GM23338 (cell line): ENCODE data around the gene RIC8A. TPM values are rescaled to one million over a fixed set of nuclear protein-coding genes. Genes with fewer than 3 reads are reported as not detected.

Experiments used
- ATAC-seq: fragments of 200-7000 bp; cut with Tn5 transposase; 3 replicates; pipeline ENCODE4 v1.9.1; 2020
- DNase-seq: peaks from one replicate; pipeline ENCODE4 v3.0.0-alpha.2; 2015; ENCODE audit warnings: low spot score
- H2AFZ ChIP-seq: fragments of 200-600 bp; sonication (generic); 2 replicates; pipeline ENCODE4 v1.8.0; 2016; ENCODE audit warnings: antibody characterized with exemption, mild to moderate bottlenecking, moderate library complexity
- H3F3A ChIP-seq: fragments of 200-600 bp; sonication (generic); replicated peaks from 2 replicates; pipeline ENCODE4 v1.8.0; 2017; ENCODE audit warnings: antibody characterized with exemption, mixed run types, low read depth
- H3K27ac ChIP-seq: fragments of 200-600 bp; sonication (generic); 2 replicates; pipeline ENCODE4 v1.6.1; 2016; ENCODE audit warnings: low read depth
- H3K27me3 ChIP-seq: fragments of 200-600 bp; sonication (generic); 2 replicates; pipeline ENCODE4 v1.8.0; 2016; ENCODE audit warnings: mild to moderate bottlenecking, mixed run types, moderate library complexity; ENCODE audit not compliant: insufficient read depth
- H3K36me3 ChIP-seq: fragments of 200-600 bp; sonication (generic); 2 replicates; pipeline ENCODE4 v1.8.0; 2016; ENCODE audit warnings: mild to moderate bottlenecking; ENCODE audit not compliant: insufficient read depth
- H3K4me1 ChIP-seq: fragments of 200-600 bp; sonication (generic); 2 replicates; pipeline ENCODE4 v1.8.0; 2016; ENCODE audit warnings: mild to moderate bottlenecking, moderate library complexity; ENCODE audit not compliant: insufficient read depth
- H3K4me2 ChIP-seq: fragments of 200-600 bp; sonication (generic); 2 replicates; pipeline ENCODE4 v1.7.1; 2017; ENCODE audit warnings: mixed run types
- H3K4me3 ChIP-seq: fragments of 200-600 bp; sonication (generic); 2 replicates; pipeline ENCODE4 v1.6.1; 2016; ENCODE audit warnings: mixed run types
- H3K79me2 ChIP-seq: fragments of 200-600 bp; sonication (generic); replicated peaks from 2 replicates; pipeline ENCODE4 v1.8.0; 2017; ENCODE audit warnings: mild to moderate bottlenecking; ENCODE audit not compliant: insufficient read depth
- H3K9me2 ChIP-seq: fragments of 200-600 bp; sonication (generic); 2 replicates; pipeline ENCODE4 v1.8.0; 2017; ENCODE audit not compliant: insufficient read depth
- H4K20me1 ChIP-seq: fragments of 200-600 bp; sonication (generic); replicated peaks from 2 replicates; pipeline ENCODE4 v1.8.0; 2017; ENCODE audit warnings: mild to moderate bottlenecking; ENCODE audit not compliant: insufficient read depth
- H3K27ac Mint-ChIP-seq: 2 replicates; pipeline ENCODE4 v1.8.0; 2020; ENCODE audit warnings: inconsistent platforms, mild to moderate bottlenecking, moderate library complexity, mixed read lengths
- H3K27me3 Mint-ChIP-seq: 3 replicates; pipeline ENCODE4 v1.8.0; 2022; ENCODE audit warnings: low read depth, mild to moderate bottlenecking, moderate library complexity, mixed read lengths, inconsistent platforms; ENCODE audit not compliant: insufficient read depth, poor library complexity
- H3K36me3 Mint-ChIP-seq: 3 replicates; pipeline ENCODE4 v1.8.0; 2021; ENCODE audit warnings: low read depth, mild to moderate bottlenecking, inconsistent platforms, moderate library complexity, mixed read lengths
- H3K4me1 Mint-ChIP-seq: 3 replicates; pipeline ENCODE4 v1.8.0; 2020; ENCODE audit warnings: mild to moderate bottlenecking, inconsistent platforms, mixed read lengths
- H3K4me3 Mint-ChIP-seq: 3 replicates; pipeline ENCODE4 v1.8.0; 2021; ENCODE audit warnings: moderate library complexity, mild to moderate bottlenecking, inconsistent platforms, mixed read lengths
- H3K9me3 Mint-ChIP-seq: 3 replicates; pipeline ENCODE4 v1.8.0; 2020; ENCODE audit warnings: moderate library complexity, mild to moderate bottlenecking, inconsistent platforms, mixed read lengths
- EZH2 ChIP-seq: fragments of 200-600 bp; sonication (generic); IDR thresholded peaks from one replicate; pipeline ENCODE4 v1.8.0; 2017; ENCODE audit warnings: antibody characterized with exemption, mild to moderate bottlenecking, low read depth; ENCODE audit not compliant: unreplicated experiment
- EZH2phosphoT487 ChIP-seq: fragments of 200-600 bp; sonication (generic); IDR thresholded peaks from one replicate; pipeline ENCODE4 v1.8.1; 2018; ENCODE audit warnings: antibody characterized with exemption; ENCODE audit not compliant: unreplicated experiment
- JUNB ChIP-seq: IDR thresholded peaks from one replicate; pipeline ENCODE4 v1.6.1; 2016; ENCODE audit warnings: antibody characterized with exemption; ENCODE audit not compliant: unreplicated experiment
- NANOG ChIP-seq: IDR thresholded peaks from 2 replicates; pipeline ENCODE4 v1.6.1; 2016; ENCODE audit warnings: antibody characterized with exemption, borderline replicate concordance
- POLR2AphosphoS5 ChIP-seq: IDR thresholded peaks from 2 replicates; pipeline ENCODE4 v1.6.1; 2016; ENCODE audit warnings: antibody characterized with exemption, low read depth
- ZNF114 ChIP-seq: fragments of 250-450 bp; sonication (Bioruptor Pico); IDR thresholded peaks from 2 replicates; pipeline ENCODE4 v1.5.0; 2020; ENCODE audit warnings: mild to moderate bottlenecking, moderate library complexity
- ZNF331 ChIP-seq: fragments of 250-450 bp; sonication (Bioruptor Pico); IDR thresholded peaks from 2 replicates; pipeline ENCODE4 v1.5.0; 2020; ENCODE audit warnings: low read depth, mild to moderate bottlenecking, moderate library complexity
- polyA plus RNA-seq: library from polyadenylated mRNA; unstranded; fragments of >200 nt; fragmentation: Nextera tagmentation; extraction: Ambion mirVana; gene quantifications from 2 replicates; pipeline ENCODE4 v1.2.1, GENCODE V29; 2016
- total RNA-seq: library from RNA; depleted of rRNA; stranded (reverse); fragments of >200 nt; shearing (Covaris generic); gene quantifications from 2 replicates; pipeline ENCODE4 v1.2.3, GENCODE V29; 2014
- TF ChIP-seq, protein P1 (sequence below): fragments of 250-450 bp; sonication (Bioruptor Pico); IDR thresholded peaks from 2 replicates; pipeline ENCODE4 v1.5.0; 2020; ENCODE audit warnings: mild to moderate bottlenecking, moderate library complexity
- TF ChIP-seq, protein P2 (sequence below): IDR thresholded peaks from 2 replicates; pipeline ENCODE4 v1.6.1; 2016; ENCODE audit warnings: antibody characterized with exemption
- TF ChIP-seq, protein P3 (sequence below), 2 experiments: fragments of 200-600 bp in 1 of 2; sonication (generic) in 1 of 2; conservative IDR thresholded peaks; 2 replicates each; pipeline versions ENCODE4 v1.5.1 to v1.6.1; 2016 to 2017; ENCODE audit warnings: antibody characterized with exemption in 2 of 2, low read depth in 2 of 2, mild to moderate bottlenecking in 2 of 2, moderate library complexity in 1 of 2
- TF ChIP-seq, protein P4 (sequence below): IDR thresholded peaks from one replicate; pipeline ENCODE4 v1.6.1; 2018; ENCODE audit warnings: antibody characterized with exemption; ENCODE audit not compliant: unreplicated experiment

RIC8A gene
- total and polyA plus RNA-seq, 2 experiments from 2014 or later, result 23.6 to 81.3 TPM

DNA sequence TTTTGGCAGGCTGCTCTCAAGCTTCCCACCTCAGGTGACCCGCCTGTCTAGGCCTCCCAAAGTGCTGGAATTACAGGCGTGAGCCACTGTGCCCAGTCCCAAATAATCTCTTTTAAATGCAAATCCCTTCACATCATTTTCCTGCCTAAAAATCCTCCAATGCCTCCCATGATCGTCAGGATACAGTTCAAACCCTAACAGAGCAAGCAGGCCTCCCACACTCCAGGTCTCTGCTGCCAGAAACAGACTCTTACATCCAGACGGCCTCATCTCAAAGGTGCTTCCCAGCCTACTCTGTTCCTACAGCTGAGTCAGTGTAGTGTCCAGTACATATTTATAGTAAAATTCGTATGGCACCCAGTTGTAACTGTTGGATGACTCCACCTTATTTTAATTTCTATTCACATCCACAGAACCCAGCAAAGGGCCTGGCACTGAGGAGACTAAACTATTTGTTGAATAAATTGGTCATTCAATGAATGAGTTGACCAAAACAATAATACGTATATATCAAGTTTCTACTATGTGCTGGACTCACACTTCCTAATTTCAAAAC, 20.4 kb downstream of the RIC8A start (continued):
- TF ChIP-seq, protein P1, sequence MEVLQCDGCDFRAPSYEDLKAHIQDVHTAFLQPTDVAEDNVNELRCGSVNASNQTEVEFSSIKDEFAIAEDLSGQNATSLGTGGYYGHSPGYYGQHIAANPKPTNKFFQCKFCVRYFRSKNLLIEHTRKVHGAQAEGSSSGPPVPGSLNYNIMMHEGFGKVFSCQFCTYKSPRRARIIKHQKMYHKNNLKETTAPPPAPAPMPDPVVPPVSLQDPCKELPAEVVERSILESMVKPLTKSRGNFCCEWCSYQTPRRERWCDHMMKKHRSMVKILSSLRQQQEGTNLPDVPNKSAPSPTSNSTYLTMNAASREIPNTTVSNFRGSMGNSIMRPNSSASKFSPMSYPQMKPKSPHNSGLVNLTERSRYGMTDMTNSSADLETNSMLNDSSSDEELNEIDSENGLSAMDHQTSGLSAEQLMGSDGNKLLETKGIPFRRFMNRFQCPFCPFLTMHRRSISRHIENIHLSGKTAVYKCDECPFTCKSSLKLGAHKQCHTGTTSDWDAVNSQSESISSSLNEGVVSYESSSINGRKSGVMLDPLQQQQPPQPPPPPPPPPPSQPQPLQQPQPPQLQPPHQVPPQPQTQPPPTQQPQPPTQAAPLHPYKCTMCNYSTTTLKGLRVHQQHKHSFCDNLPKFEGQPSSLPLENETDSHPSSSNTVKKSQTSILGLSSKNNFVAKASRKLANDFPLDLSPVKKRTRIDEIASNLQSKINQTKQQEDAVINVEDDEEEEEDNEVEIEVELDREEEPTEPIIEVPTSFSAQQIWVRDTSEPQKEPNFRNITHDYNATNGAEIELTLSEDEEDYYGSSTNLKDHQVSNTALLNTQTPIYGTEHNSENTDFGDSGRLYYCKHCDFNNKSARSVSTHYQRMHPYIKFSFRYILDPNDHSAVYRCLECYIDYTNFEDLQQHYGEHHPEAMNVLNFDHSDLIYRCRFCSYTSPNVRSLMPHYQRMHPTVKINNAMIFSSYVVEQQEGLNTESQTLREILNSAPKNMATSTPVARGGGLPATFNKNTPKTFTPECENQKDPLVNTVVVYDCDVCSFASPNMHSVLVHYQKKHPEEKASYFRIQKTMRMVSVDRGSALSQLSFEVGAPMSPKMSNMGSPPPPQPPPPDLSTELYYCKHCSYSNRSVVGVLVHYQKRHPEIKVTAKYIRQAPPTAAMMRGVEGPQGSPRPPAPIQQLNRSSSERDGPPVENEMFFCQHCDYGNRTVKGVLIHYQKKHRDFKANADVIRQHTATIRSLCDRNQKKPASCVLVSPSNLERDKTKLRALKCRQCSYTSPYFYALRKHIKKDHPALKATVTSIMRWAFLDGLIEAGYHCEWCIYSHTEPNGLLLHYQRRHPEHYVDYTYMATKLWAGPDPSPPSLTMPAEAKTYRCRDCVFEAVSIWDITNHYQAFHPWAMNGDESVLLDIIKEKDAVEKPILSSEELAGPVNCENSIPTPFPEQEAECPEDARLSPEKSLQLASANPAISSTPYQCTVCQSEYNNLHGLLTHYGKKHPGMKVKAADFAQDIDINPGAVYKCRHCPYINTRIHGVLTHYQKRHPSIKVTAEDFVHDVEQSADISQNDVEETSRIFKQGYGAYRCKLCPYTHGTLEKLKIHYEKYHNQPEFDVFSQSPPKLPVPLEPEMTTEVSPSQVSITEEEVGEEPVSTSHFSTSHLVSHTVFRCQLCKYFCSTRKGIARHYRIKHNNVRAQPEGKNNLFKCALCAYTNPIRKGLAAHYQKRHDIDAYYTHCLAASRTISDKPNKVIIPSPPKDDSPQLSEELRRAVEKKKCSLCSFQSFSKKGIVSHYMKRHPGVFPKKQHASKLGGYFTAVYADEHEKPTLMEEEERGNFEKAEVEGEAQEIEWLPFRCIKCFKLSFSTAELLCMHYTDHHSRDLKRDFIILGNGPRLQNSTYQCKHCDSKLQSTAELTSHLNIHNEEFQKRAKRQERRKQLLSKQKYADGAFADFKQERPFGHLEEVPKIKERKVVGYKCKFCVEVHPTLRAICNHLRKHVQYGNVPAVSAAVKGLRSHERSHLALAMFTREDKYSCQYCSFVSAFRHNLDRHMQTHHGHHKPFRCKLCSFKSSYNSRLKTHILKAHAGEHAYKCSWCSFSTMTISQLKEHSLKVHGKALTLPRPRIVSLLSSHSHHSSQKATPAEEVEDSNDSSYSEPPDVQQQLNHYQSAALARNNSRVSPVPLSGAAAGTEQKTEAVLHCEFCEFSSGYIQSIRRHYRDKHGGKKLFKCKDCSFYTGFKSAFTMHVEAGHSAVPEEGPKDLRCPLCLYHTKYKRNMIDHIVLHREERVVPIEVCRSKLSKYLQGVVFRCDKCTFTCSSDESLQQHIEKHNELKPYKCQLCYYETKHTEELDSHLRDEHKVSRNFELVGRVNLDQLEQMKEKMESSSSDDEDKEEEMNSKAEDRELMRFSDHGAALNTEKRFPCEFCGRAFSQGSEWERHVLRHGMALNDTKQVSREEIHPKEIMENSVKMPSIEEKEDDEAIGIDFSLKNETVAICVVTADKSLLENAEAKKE (CRISPR knock-in tag), result no peak
- no peak for TF ChIP-seq JUNB
- TF ChIP-seq EZH2, result no peak
- TF ChIP-seq ZNF114, result no peak

DNA sequence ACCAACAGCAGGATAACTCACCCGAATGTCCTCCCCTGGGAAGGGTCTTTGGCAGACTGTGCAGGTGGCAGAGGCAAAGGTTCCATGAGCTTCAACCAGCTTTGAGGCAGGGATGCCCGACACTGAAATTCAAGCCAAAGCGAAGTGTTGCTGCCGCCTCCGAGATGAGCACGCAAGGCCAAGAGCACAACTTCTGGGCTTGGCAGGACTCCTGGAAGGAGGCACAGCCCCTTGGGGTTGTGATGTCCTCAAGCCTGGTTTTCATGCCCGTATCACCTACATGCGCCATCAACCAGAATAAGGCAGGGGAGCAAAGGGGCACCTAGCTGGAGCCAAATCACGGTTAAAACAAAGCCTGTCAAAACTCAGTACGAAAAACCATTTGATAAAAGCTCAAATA, 22.9 kb downstream of the RIC8A start:
- no peaks in the 10 kb centered on the region for H3K36me3 ChIP-seq
- peaks cover 3% of the 10 kb centered on the region; the same call in 1 of the 2 replicates for H4K20me1 ChIP-seq
- peaks cover 3% of the 10 kb centered on the region; the same call in 1 of the 2 replicates for H3K4me1 ChIP-seq
- H3K79me2 ChIP-seq, result peaks cover 7% of the 10 kb centered on the region; the same call in 1 of the 2 replicates
- Mint-ChIP-seq H3K36me3 (no peaks in the 10 kb centered on the region; the same call in 2 of the 3 replicates), H3K4me1 (0 out of 3 replicates have a peak, but pooled peaks cover 3% of the 10 kb centered on the region), H3K27me3 (peaks cover 7% of the 10 kb centered on the region), H3K27ac (no peak overlapping the region), H3K9me3 (no peaks in the 10 kb centered on the region), H3K4me3 (no peak overlapping the region)
- no peak overlapping the region for H3K4me2 ChIP-seq
- H3K9me2 ChIP-seq, result no peaks in the 10 kb centered on the region
- ATAC-seq, result no peak
- no peaks in the 10 kb centered on the region for H3F3A ChIP-seq
- no peak overlapping the region for H3K4me3 ChIP-seq
- no peaks in the 10 kb centered on the region for H3K27me3 ChIP-seq
- H3K27ac ChIP-seq, result no peak overlapping the region
- no peak overlapping the region for H2AFZ ChIP-seq
- DNase-seq, result no peak
- TF ChIP-seq, protein P2, sequence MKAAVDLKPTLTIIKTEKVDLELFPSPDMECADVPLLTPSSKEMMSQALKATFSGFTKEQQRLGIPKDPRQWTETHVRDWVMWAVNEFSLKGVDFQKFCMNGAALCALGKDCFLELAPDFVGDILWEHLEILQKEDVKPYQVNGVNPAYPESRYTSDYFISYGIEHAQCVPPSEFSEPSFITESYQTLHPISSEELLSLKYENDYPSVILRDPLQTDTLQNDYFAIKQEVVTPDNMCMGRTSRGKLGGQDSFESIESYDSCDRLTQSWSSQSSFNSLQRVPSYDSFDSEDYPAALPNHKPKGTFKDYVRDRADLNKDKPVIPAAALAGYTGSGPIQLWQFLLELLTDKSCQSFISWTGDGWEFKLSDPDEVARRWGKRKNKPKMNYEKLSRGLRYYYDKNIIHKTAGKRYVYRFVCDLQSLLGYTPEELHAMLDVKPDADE, result no peak
- TF ChIP-seq EZH2 (no peak), POLR2AphosphoS5 (no peak), EZH2phosphoT487 (no peak), ZNF114 (no peak), NANOG (no peak), ZNF331 (CRISPR knock-in tag) (no peak)
- TF ChIP-seq, protein P3, sequence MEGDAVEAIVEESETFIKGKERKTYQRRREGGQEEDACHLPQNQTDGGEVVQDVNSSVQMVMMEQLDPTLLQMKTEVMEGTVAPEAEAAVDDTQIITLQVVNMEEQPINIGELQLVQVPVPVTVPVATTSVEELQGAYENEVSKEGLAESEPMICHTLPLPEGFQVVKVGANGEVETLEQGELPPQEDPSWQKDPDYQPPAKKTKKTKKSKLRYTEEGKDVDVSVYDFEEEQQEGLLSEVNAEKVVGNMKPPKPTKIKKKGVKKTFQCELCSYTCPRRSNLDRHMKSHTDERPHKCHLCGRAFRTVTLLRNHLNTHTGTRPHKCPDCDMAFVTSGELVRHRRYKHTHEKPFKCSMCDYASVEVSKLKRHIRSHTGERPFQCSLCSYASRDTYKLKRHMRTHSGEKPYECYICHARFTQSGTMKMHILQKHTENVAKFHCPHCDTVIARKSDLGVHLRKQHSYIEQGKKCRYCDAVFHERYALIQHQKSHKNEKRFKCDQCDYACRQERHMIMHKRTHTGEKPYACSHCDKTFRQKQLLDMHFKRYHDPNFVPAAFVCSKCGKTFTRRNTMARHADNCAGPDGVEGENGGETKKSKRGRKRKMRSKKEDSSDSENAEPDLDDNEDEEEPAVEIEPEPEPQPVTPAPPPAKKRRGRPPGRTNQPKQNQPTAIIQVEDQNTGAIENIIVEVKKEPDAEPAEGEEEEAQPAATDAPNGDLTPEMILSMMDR (conservative IDR thresholded peaks at IDR 0.05; ENCODE audit: low read depth in 2 of 2), result no peak
- TF ChIP-seq, protein P4, sequence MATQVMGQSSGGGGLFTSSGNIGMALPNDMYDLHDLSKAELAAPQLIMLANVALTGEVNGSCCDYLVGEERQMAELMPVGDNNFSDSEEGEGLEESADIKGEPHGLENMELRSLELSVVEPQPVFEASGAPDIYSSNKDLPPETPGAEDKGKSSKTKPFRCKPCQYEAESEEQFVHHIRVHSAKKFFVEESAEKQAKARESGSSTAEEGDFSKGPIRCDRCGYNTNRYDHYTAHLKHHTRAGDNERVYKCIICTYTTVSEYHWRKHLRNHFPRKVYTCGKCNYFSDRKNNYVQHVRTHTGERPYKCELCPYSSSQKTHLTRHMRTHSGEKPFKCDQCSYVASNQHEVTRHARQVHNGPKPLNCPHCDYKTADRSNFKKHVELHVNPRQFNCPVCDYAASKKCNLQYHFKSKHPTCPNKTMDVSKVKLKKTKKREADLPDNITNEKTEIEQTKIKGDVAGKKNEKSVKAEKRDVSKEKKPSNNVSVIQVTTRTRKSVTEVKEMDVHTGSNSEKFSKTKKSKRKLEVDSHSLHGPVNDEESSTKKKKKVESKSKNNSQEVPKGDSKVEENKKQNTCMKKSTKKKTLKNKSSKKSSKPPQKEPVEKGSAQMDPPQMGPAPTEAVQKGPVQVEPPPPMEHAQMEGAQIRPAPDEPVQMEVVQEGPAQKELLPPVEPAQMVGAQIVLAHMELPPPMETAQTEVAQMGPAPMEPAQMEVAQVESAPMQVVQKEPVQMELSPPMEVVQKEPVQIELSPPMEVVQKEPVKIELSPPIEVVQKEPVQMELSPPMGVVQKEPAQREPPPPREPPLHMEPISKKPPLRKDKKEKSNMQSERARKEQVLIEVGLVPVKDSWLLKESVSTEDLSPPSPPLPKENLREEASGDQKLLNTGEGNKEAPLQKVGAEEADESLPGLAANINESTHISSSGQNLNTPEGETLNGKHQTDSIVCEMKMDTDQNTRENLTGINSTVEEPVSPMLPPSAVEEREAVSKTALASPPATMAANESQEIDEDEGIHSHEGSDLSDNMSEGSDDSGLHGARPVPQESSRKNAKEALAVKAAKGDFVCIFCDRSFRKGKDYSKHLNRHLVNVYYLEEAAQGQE, result no peak
